Stimulated activated CD8-positive, alpha-beta memory T cell treated with anti-CD3 and anti-CD28 coated beads, Interleukin-15, amount 100 ng/mL, for 1 hour (primary cell): ENCODE data around the gene CACNA1S.

Source experiments
- DNase-seq: peaks from one replicate; pipeline ENCODE4 v3.0.0-alpha.2; 2020; ENCODE audit warnings: low read depth

CACNA1S gene

GRCh38 chr1:201009962-201010645 is 102.1 kb downstream of the CACNA1S start:
- no peak for DNase-seq

GRCh38 chr1:201008666-201009360 is 103.4 kb downstream of the CACNA1S start:
- DNase-seq = no peak

DNA sequence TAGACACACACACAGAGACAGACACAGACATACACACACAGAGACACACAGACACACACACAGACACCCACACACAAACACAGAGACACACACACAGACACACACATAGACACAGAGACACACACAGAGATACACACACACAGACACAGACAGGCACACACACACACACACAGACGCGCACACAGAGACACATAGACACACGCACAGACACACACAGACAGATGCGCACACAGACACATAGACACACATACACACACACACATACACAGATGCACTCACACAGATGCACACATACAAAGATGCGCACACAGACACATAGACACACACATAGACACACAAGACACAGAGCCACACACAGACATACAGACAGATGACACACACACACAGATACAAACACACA is 104.7 kb downstream of the CACNA1S start:
- DNase-seq = no peak

- no peak for DNase-seq
Measured at GRCh38 chr1:201006450-201006849, 105.8 kb downstream of the CACNA1S start.

DNA sequence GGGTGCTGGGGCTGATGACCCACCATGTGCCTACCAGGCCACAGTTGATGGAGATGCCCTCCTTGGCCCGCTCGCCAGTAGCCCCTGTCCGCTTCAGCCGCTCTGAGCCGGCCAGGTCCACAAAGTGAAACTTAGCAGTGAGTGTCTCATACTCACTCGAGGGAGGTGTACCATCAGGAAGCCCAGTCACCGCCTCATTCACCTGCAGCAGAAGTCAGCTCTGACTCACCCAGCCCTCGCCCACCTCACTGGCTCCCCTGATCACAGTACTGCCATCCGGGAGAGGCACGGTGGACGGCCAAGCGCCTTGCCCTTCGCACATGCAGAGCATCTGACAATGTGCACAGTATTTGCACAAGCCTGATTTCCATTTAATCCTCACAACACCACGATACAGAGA is 107.5 kb downstream of the CACNA1S start:
- no peak for DNase-seq

DNA sequence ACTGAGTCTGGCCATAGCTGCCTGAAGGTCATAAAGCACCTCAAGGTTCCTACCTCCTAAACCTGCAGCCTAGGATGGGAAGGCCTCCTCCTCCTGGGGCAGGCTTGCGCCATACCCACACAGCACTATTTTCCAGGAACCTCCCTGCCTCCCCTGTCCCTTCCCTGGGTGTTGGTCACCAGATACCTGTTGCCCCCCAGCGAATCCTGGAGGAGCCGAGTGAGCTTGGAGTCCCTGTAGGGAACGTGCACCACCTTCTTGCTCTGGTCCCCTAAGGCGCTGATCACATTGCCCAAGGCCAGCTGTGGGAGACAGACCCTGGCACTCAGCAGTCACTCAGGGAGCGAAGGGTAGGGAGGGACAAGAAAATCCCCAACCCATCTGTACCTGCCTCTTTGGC is 108.1 kb downstream of the CACNA1S start:
- no peak for DNase-seq

GRCh38 chr1:201002510-201002909 is 109.7 kb downstream of the CACNA1S start:
- DNase-seq = no peak

- DNase-seq = no peak
Measured at GRCh38 chr1:201001962-201002361, 110.3 kb downstream of the CACNA1S start.

GRCh38 chr1:201000391-201000790 is 111.8 kb downstream of the CACNA1S start:
- DNase-seq = no peak

- DNase-seq = no peak
Measured at GRCh38 chr1:200999667-201000066, 112.6 kb downstream of the CACNA1S start.

DNA sequence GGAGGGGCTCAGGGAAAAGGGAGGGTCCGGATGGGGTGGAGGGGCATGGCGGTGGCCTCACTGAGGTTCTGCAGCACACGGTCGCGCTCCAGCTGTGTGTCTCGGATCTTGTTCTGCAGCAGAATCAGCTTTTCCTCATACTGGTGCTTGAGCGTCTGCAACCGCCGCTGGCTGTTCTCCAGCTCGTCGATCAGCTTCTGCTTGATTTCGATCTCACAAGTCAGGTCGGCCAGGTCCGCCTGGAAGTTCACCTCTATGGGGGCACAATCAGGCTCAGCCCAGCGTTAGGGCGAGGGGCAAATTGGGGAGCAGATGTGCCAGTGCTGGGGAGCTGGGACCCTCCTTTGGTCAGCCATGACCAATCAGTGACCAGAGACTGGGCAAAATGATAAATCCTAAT is 113.9 kb downstream of the CACNA1S start:
- DNase-seq = no peak

DNA sequence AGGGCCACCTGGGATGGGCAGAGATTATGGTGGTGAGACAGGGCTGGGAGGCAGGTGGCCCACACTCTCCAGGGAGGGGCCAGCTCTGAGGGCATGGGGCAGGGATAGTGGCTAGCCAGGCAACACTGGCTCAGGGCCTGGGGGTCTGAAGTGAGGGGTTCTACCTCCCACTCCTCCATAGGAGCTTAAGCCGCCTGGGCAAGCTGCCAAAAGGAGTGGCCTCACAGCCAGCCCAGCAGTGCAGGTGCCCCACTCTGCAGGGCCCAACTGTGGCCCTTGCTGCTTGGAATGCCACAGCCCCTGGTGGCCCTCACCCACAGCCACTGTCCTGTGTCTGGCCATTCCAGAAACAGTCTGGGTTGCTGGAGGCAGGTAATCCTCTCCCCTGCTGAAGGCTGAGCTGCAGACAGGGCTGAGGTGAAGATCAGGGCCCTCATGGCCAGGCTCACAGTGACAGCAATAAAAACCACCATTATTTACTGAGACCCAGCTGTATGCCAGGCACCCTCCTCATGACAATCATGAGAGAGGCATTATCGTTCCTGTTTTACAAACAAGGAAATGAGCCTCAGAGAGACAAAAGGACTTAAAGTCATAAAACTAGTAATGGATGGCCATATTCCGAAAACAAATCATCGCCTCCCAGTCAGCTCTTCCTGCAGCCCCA is 119.7 kb downstream of the CACNA1S start:
- DNase-seq = no peak

- no peak for DNase-seq
Measured at GRCh38 chr1:200991097-200991614, 121.1 kb downstream of the CACNA1S start.

DNA sequence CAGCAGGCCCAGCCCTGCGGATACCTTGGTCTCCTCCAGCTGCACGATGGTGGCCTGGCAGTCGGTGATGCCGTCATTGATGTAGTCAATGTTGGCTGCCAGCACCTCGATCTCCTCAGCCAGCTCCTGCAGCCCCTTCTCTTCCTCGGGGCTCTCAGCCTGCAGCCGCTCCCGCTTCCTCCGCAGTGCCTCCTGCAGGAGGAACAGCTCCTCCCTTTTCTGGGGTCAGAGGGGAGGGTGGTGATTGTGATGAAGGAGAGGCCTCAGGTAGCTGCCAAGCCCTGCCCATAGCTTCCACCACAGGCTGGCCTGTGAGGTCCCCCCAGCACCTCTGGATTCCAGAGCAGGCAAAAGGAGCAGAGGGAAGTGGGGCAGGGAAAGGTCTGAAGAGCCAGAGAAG is 122.1 kb downstream of the CACNA1S start:
- no peak for DNase-seq
